Daoy (cell line): ENCODE measurements around the gene CCDC70. TPM values are rescaled to one million over a fixed set of nuclear protein-coding genes. Genes with fewer than 3 reads are reported as not detected.
"Not testable (repeated sequence)": the region's sequence is repeated elsewhere in the genome, so short reads cannot be mapped to it uniquely, and the experiment has no call there.

Experiments used
- DNase-seq: peaks from one replicate; pipeline ENCODE4 v3.0.0-alpha.2; 2015; ENCODE audit warnings: low read depth
- total RNA-seq: library from RNA; depleted of rRNA; stranded (reverse); fragments of >200 nt; shearing (Covaris generic); gene quantifications from 2 replicates; pipeline ENCODE4 v1.2.3, GENCODE V29; 2014; rRNA removed

CCDC70 gene
- total RNA-seq, 1 experiment from 2014 or later, result not detected

- DNase-seq, result no peak
Observed at GRCh38 chr13:51907040-51907732, 45.4 kb downstream of the CCDC70 start.

GRCh38 chr13:51909265-51909664 lies 47.5 kb downstream of the CCDC70 start:
- not testable (repeated sequence) for DNase-seq

DNA sequence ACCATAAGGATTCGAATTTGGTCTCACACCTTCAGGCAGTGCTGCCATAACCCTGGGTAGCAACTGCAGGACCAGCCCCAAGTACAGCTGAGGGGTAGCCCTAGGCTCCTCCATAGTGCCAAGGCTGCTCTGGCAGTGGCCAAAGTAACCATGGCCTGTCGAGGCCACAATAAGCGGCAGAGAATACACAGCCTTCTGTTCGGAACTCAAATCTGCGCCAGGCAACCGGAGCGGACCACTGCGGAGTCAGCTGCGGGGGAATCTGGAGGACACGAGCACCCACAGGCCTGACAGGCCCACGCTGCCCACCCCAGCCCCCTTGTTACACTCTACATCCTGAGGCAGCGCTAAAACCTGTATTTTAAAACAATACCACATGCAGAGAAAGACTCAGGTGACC lies 48.7 kb downstream of the CCDC70 start:
- no peak for DNase-seq

- peak; percentile 21 for DNase-seq
Observed at GRCh38 chr13:51912091-51912490, 50.3 kb downstream of the CCDC70 start.

DNA sequence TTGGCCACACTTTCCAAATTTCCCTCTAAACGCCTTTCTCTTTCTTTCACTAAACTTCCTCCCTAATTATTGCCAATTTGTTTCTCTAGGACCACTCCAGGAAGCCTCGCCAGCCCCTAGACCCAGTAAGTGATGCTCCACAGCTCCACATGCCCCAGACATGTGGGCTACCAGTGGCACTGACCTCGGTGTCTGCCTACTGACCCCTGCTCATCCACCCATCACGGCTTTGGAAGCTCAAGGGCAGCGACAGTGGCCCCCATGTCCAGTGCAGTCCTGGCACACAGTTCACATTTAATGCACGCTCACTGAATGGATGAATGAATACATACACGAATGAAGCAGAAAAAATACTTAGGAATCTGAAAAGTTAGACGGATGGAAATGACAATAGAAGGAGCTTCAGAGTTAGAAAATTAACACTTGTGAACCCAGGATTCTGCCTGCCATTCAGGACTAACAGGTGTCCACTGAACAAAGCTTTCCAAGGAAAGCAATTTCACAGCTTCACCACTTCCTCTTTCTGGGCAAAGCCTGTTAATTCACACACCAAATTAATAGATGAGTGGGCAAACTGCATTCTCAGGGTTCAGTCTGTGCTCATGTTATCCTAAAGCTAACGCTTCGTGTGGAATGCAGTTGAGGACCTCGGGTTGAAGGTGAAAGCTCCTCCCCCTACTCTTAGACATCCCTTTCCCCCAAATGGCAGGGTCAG lies 50.9 kb downstream of the CCDC70 start:
- no peak for DNase-seq

DNA sequence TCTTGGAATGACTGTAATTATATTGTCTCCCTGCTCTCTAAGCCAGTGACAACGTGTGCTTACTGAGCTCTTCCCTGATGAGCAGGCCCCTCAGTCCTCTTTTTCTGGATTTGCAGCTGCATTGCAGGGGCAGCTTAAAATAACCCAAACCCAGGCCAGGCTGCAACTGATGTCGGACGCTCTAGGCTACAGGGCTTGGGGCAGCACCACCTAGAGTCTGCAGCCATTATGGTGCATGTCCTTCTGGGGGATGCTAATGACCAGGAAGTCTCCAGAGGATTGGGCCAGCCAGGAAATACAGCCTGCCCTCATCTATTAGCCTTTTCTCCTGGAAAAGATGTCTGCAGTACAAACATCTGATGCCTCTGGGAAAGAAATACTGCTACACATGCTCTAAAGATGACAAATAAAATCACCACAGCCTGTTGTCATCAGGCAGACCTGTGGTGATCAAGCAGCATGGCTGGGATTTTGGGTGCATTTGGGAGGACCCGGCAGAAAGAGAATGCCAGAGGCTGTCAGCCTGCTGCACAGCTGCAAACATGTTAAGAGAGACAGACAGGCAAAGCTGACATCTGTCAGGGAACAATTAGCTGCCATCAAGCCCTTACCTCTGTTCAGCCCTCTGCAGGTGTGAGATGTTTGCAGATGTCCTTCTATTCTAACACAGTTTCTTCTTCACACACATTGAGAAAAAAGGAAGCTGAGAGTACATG lies 51.8 kb downstream of the CCDC70 start:
- DNase-seq, result no peak

DNA sequence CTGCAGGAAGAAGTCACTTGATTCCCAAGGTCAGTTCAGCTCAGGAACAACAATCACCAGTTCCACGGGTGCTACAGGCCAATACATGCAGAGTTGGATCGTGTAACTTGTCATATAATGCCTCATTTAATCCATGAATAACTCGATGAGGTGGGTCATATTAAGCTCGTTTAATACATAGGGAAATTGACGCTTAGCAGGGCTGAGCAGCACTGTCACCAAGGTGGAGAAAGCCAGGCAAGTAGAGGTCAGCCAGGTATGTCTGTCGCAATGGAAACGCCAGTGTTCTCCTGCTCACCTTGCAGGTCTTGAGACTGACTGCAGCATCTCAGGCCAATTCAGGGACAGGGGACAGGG lies 52.3 kb downstream of the CCDC70 start:
- DNase-seq, result no peak

Other genes with a start within 250 kb of the CCDC70 start
- 0.27 TPM in 1 of 2 replicates, not detected in the other for gene DHRS12, start 57.8 kb upstream of the CCDC70 start, total RNA-seq
- gene TMEM272, start 16.8 kb upstream of the CCDC70 start, total RNA-seq, result not detected in 2 replicates
- 1.5 TPM in 2 replicates for gene ATP7B, start 149.5 kb downstream of the CCDC70 start, total RNA-seq
- gene ALG11, start 150.4 kb downstream of the CCDC70 start, total RNA-seq, result 6.9 and 19.1 TPM in 2 replicates
- 5.8 and 6.0 TPM in 2 replicates for gene UTP14C, start 162.7 kb downstream of the CCDC70 start, total RNA-seq